Mammary epithelial cell (primary cell): ENCODE data around the gene FOSB.

ENCODE experiments used
- CTCF ChIP-seq, 2 donors: IDR thresholded peaks in 1 of 2; conservative IDR thresholded peaks in 1 of 2; 2 replicates each; pipeline ENCODE4 v1.5.1; 2011 to 2012; ENCODE audit warnings: inconsistent platforms in 2 of 2, low read length in 2 of 2, mild to moderate bottlenecking in 2 of 2, control low read depth in 1 of 2, low read depth in 1 of 2; ENCODE audit not compliant: insufficient read depth in 1 of 2; ENCODE audit errors: extremely low read depth in 1 of 2
- EZH2 ChIP-seq: IDR thresholded peaks from 2 replicates; pipeline ENCODE4 v1.6.1; 2012; ENCODE audit warnings: low read length, inconsistent platforms, borderline replicate concordance

GRCh38 chr19:45448425-45448756, 19.4 kb upstream of the FOSB start:
- TF ChIP-seq CTCF (conservative IDR thresholded peaks at IDR 0.05 in 1 of 2, IDR thresholded peaks at IDR 0.05 in 1 of 2; ENCODE audit: extremely low read depth in 1 of 2, insufficient read depth in 1 of 2, low read depth in 1 of 2, low read length in 2 of 2), result no peak
- no peak for TF ChIP-seq EZH2
